GM12878 (cell line): ENCODE results near the gene ACHE. TPM values are rescaled to one million over a fixed set of nuclear protein-coding genes. Genes with fewer than 3 reads are reported as not detected.

Experiments used
- ATAC-seq: fragments of 200-7000 bp; cut with Tn5 transposase; 3 replicates; pipeline ENCODE4 v1.9.1; 2020; ENCODE audit warnings: mild to moderate bottlenecking, moderate library complexity
- BruUV-seq: library from RNA; stranded (reverse); fragments of 400-500 nt; replicated peaks from 2 replicates; lab custom pipeline; 2021; lab: Mats Ljungman, UMichigan
- CTCF ChIA-PET: fragments of 300-600 bp; sonication (Branson Sonifier 250); formaldehyde crosslinking; extraction: SDS; loops from one replicate; lab custom pipeline; 2021; ENCODE audit warnings: inconsistent platforms; lab: Yijun Ruan, JAX
- POLR2A ChIA-PET: fragments of 350-600 bp; formaldehyde crosslinking; extraction: SDS; loops from one replicate; lab custom pipeline; 2021; ENCODE audit warnings: inconsistent platforms; lab: Charles Lee
- RAD21 ChIA-PET: fragments of 300-600 bp; sonication (Branson Sonifier 250); formaldehyde crosslinking; loops from one replicate; lab custom pipeline; 2023; ENCODE audit warnings: antibody characterized with exemption; ENCODE audit not compliant: unreplicated experiment; lab: Charles Lee
- SMC1A ChIA-PET: fragments of 300-600 bp; sonication (Branson Sonifier 250); formaldehyde crosslinking; loops from one replicate; lab custom pipeline; 2023; ENCODE audit not compliant: unreplicated experiment, uncharacterized antibody; lab: Charles Lee
- DNase-seq: peaks from one replicate; pipeline ENCODE4 v3.0.0-alpha.2; 2011; ENCODE audit warnings: low read depth, low spot score
- FAIRE-seq: peaks from 3 replicates; lab custom pipeline; 2011; peaks lifted over from hg19 to GRCh38; lab: Jason Lieb, UNC
- H2AFZ ChIP-seq: 2 replicates; pipeline ENCODE4 v1.6.0; 2011; ENCODE audit warnings: low read depth, low read length, control low read depth; ENCODE audit not compliant: control insufficient read depth
- H3K27ac ChIP-seq: 2 replicates; pipeline ENCODE4 v1.5.1; 2011; ENCODE audit warnings: control low read depth; ENCODE audit not compliant: control insufficient read depth, insufficient read depth
- H3K27me3 ChIP-seq, 2 experiments: replicated peaks in 1 of 2; 2 replicates each; pipeline versions ENCODE4 v1.6.0 to v1.6.1; 2011; ENCODE audit warnings: low read length in 1 of 2; ENCODE audit not compliant: control insufficient read depth in 2 of 2, insufficient read depth in 2 of 2
- H3K36me3 ChIP-seq, 2 experiments: 2 replicates each; pipeline ENCODE4 v1.5.1; 2011; ENCODE audit warnings: low read length in 1 of 2; ENCODE audit not compliant: control insufficient read depth in 2 of 2, insufficient read depth in 2 of 2
- H3K4me1 ChIP-seq: 2 replicates; pipeline ENCODE4 v1.6.1; 2011; ENCODE audit warnings: mild to moderate bottlenecking, low read length, moderate library complexity, mixed read lengths; ENCODE audit not compliant: control insufficient read depth, insufficient read depth
- H3K4me2 ChIP-seq: 2 replicates; pipeline ENCODE4 v1.6.0; 2011; ENCODE audit warnings: control low read depth; ENCODE audit not compliant: control insufficient read depth, insufficient read depth
- H3K4me3 ChIP-seq: fragments of 200-600 bp; sonication (generic); 2 replicates; pipeline ENCODE4 v1.5.1; 2016
- H3K79me2 ChIP-seq: 2 replicates; pipeline ENCODE4 v1.6.0; 2011; ENCODE audit warnings: low read length; ENCODE audit not compliant: control insufficient read depth, insufficient read depth
- H3K9ac ChIP-seq: 2 replicates; pipeline ENCODE4 v1.8.0; 2011; ENCODE audit warnings: low read length, control low read depth, mixed read lengths; ENCODE audit not compliant: control insufficient read depth, insufficient read depth
- H3K9me3 ChIP-seq: replicated peaks from 3 replicates; pipeline ENCODE4 v1.5.1; 2011; ENCODE audit warnings: mild to moderate bottlenecking, low read length; ENCODE audit not compliant: control insufficient read depth, insufficient read depth
- H4K20me1 ChIP-seq: 2 replicates; pipeline ENCODE4 v1.6.0; 2011; ENCODE audit not compliant: control insufficient read depth, insufficient read depth
- ATF7 ChIP-seq: fragments of 450-650 bp; IDR thresholded peaks from 2 replicates; pipeline ENCODE4 v1.6.1; 2016; ENCODE audit warnings: low read depth, mild to moderate bottlenecking
- CEBPZ ChIP-seq: fragments of 150-350 bp; IDR thresholded peaks from 2 replicates; pipeline ENCODE4 v1.6.1; 2016; ENCODE audit warnings: low read depth, low read length
- CHD4 ChIP-seq: fragments of 200-600 bp; sonication (generic); IDR thresholded peaks from 2 replicates; pipeline ENCODE4 v1.6.1; 2016; ENCODE audit warnings: mild to moderate bottlenecking
- ESRRA ChIP-seq: IDR thresholded peaks from 2 replicates; pipeline ENCODE4 v1.6.1; 2012; ENCODE audit warnings: mild to moderate bottlenecking, low read length, improper control_type of control experiment
- ETV6 ChIP-seq, 2 experiments: fragments of 450-650 bp in 1 of 2; IDR thresholded peaks in 1 of 2; conservative IDR thresholded peaks in 1 of 2; 2 replicates each; pipeline ENCODE4 v1.6.1; 2014; ENCODE audit warnings: antibody characterized with exemption in 1 of 2, borderline replicate concordance in 1 of 2, low read depth in 1 of 2, mild to moderate bottlenecking in 1 of 2, moderate library complexity in 1 of 2
- IKZF1 ChIP-seq: fragments of 450-650 bp; conservative IDR thresholded peaks from 2 replicates; pipeline ENCODE4 v1.6.1; 2017; ENCODE audit warnings: antibody characterized with exemption, mild to moderate bottlenecking
- MTA3 ChIP-seq: IDR thresholded peaks from 2 replicates; pipeline ENCODE4 v1.6.1; 2012; ENCODE audit warnings: low read length, inconsistent platforms, borderline replicate concordance
- POLR2AphosphoS5 ChIP-seq: IDR thresholded peaks from 2 replicates; pipeline ENCODE4 v1.6.1; 2011; ENCODE audit warnings: mild to moderate bottlenecking, low read length, inconsistent platforms
- RB1 ChIP-seq: fragments of 450-650 bp; formaldehyde crosslinking; IDR thresholded peaks from 2 replicates; pipeline ENCODE4 v1.6.1; 2017; ENCODE audit warnings: mild to moderate bottlenecking, borderline replicate concordance
- SIX5 ChIP-seq: IDR thresholded peaks from 2 replicates; pipeline ENCODE4 v1.6.1; 2011; ENCODE audit warnings: mild to moderate bottlenecking, low read depth, low read length, moderate library complexity; ENCODE audit not compliant: severe bottlenecking
- TCF7 ChIP-seq: IDR thresholded peaks from 2 replicates; pipeline ENCODE4 v1.6.1; 2014; ENCODE audit warnings: antibody characterized with exemption, borderline replicate concordance
- WGBS: methylation state at CpG from one replicate; pipeline ENCODE4 v1.1.6; 2016; ENCODE audit warnings: low lambda C conversion rate; ENCODE audit not compliant: insufficient replicate concordance, insufficient coverage; ENCODE audit errors: missing lambda C conversion rate; 5-methylcytosine and 5-hydroxymethylcytosine counted together
- in situ Hi-C: fragments of 300-500 bp; cut with MboI; formaldehyde crosslinking; loops from 9 replicates; pipeline ENCODE4 v1.14.3; 2018; ENCODE audit warnings: mixed read lengths
- intact Hi-C: fragments of 100-400 bp; cut with micrococcal nuclease; formaldehyde crosslinking; loops from one replicate; pipeline ENCODE4 v1.14.2; 2022; ENCODE audit not compliant: unreplicated experiment
- polyA plus RNA-seq, 11 experiments: library from polyadenylated mRNA; depleted of rRNA in 4 of 11; unstranded in 6 of 11; stranded (reverse) in 5 of 11; fragments of >200 nt; fragmentation: Nextera tagmentation in 4 of 11; fragmentation: Illumina TruSeq in 1 of 11; extraction: Ambion mirVana in 4 of 11; extraction: Trizol in 1 of 11; gene quantifications; 1 replicate in 1 of 11; 2 replicates in 10 of 11; pipeline versions ENCODE4 v1.2.1 to v1.2.3, GENCODE V29; 2011 to 2016; ENCODE audit warnings: inconsistent platforms in 2 of 11, missing spikeins in 2 of 11, low read depth in 1 of 11
- total RNA-seq, 4 experiments: library from RNA; depleted of rRNA in 3 of 4; stranded (reverse); fragments of >200 nt in 3 of 4; fragmentation: Illumina TruSeq in 1 of 4; extraction: Trizol in 1 of 4; gene quantifications; 2 replicates each; pipeline versions ENCODE4 v1.2.1 to v1.2.3, GENCODE V29; 2013 to 2021
- TF ChIP-seq, protein P1 (sequence below): IDR thresholded peaks from 2 replicates; pipeline ENCODE4 v1.6.1; 2012; ENCODE audit warnings: improper control_type of control experiment, low read depth, low read length; ENCODE audit not compliant: insufficient replicate concordance

ACHE gene
- total and polyA plus RNA-seq, 10 of the 15 experiments (the other 5 are each of a cell fraction or from before 2014, with no cell fraction given), result 0.07 to 5.1 (median 2.3) TPM; not detected in 1

GRCh38 chr7:100852048-100852872 lies 43.4 kb downstream of the ACHE start, which contains the start of gene SLC12A9:
TSS of gene SLC12A9 (plus strand) at chr7:100852713. CDS start at chr7:100854198, 1,485 bp downstream.
- H3K27me3 ChIP-seq, result no peaks in the 10 kb centered on the region
- ATAC-seq, result peak; percentile 99
- no peaks in the 10 kb centered on the region for H3K9me3 ChIP-seq
- ChIA-PET CTCF (interaction anchor here (0.6 to 7.7 kb wide), 37 partner anchors 9 to 561 kb away, joined by 3 to 238 read pairs (median 4); partner anchors contain the start of genes FBXO24, MOSPD3, PLOD3 and POP7), SMC1A (interaction anchor here (0.7 to 3.7 kb wide), 15 partner anchors 10 to 374 kb away, joined by 3 to 104 read pairs (median 5); partner anchors contain the start of genes POP7, SRRT, TRIM56 and TSC22D4), POLR2A (interaction anchor here (0.6 to 2.2 kb wide), 10 partner anchors 23 to 366 kb away, joined by 3 to 13 read pairs (median 4); partner anchors contain the start of genes FBXO24, LRCH4, PLOD3 and POP7), RAD21 (interaction anchor here (0.6 to 4.6 kb wide), 19 partner anchors 9 to 1705 kb away, joined by 3 to 147 read pairs (median 4); partner anchors contain the start of genes FBXO24, POP7, SRRT and UFSP1)
- WGBS, result 1% methylated on average over 69 of the region's 71 CpGs
- H3K4me1 ChIP-seq, result peaks cover 2% of the 10 kb centered on the region
- no peaks in the 10 kb centered on the region for H4K20me1 ChIP-seq
- peaks cover 10% of the 10 kb centered on the region for H3K79me2 ChIP-seq
- in situ Hi-C loops, result loop anchor here (10.0 kb wide), 2 partner anchors 147 to 377 kb away; partner anchors contain the start of genes POP7 and TSC22D4
- H3K4me2 ChIP-seq, result peak within 1 kb of the TSS; percentile 100
- FAIRE-seq, result peak; percentile 89
- peak within 1 kb of the TSS; percentile 95 for H2AFZ ChIP-seq
- H3K27ac ChIP-seq, result peak within 1 kb of the TSS; percentile 13
- no peaks in the 10 kb centered on the region for H3K36me3 ChIP-seq
- no TSS peak for BruUV-seq
- H3K4me3 ChIP-seq, result peak within 1 kb of the TSS; percentile 91
- intact Hi-C loops, result loop anchor here (1.0 kb wide), 3 partner anchors 53 to 288 kb away; no protein-coding TSS in a partner anchor
- peak within 1 kb of the TSS; percentile 49; the same call in 1 of the 2 replicates for H3K9ac ChIP-seq
- peak; percentile 45 for DNase-seq
- TF ChIP-seq ATF7, result no peak
- TF ChIP-seq IKZF1, result peak; percentile 66
- no peak for TF ChIP-seq CHD4
- TF ChIP-seq, protein P1, sequence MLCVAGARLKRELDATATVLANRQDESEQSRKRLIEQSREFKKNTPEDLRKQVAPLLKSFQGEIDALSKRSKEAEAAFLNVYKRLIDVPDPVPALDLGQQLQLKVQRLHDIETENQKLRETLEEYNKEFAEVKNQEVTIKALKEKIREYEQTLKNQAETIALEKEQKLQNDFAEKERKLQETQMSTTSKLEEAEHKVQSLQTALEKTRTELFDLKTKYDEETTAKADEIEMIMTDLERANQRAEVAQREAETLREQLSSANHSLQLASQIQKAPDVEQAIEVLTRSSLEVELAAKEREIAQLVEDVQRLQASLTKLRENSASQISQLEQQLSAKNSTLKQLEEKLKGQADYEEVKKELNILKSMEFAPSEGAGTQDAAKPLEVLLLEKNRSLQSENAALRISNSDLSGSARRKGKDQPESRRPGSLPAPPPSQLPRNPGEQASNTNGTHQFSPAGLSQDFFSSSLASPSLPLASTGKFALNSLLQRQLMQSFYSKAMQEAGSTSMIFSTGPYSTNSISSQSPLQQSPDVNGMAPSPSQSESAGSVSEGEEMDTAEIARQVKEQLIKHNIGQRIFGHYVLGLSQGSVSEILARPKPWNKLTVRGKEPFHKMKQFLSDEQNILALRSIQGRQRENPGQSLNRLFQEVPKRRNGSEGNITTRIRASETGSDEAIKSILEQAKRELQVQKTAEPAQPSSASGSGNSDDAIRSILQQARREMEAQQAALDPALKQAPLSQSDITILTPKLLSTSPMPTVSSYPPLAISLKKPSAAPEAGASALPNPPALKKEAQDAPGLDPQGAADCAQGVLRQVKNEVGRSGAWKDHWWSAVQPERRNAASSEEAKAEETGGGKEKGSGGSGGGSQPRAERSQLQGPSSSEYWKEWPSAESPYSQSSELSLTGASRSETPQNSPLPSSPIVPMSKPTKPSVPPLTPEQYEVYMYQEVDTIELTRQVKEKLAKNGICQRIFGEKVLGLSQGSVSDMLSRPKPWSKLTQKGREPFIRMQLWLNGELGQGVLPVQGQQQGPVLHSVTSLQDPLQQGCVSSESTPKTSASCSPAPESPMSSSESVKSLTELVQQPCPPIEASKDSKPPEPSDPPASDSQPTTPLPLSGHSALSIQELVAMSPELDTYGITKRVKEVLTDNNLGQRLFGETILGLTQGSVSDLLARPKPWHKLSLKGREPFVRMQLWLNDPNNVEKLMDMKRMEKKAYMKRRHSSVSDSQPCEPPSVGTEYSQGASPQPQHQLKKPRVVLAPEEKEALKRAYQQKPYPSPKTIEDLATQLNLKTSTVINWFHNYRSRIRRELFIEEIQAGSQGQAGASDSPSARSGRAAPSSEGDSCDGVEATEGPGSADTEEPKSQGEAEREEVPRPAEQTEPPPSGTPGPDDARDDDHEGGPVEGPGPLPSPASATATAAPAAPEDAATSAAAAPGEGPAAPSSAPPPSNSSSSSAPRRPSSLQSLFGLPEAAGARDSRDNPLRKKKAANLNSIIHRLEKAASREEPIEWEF, result no peak
- TF ChIP-seq POLR2AphosphoS5, result peak; percentile 27; the same call in 1 of the 2 replicates
- no peak for TF ChIP-seq MTA3
- TF ChIP-seq ETV6 (conservative IDR thresholded peaks at IDR 0.05 in 1 of 2, IDR thresholded peaks at IDR 0.05 in 1 of 2; ENCODE audit: borderline replicate concordance in 1 of 2, low read depth in 1 of 2), result no peak
- no peak for TF ChIP-seq CEBPZ
- TF ChIP-seq TCF7, result no peak
- no peak for TF ChIP-seq SIX5
- TF ChIP-seq RB1, result peak; percentile 80; the same call in 1 of the 2 replicates
- TF ChIP-seq ESRRA, result no peak
